ENCODE data around the gene ASCC1. TPM values are rescaled to one million over a fixed set of nuclear protein-coding genes. Genes with fewer than 3 reads are reported as not detected.

ASCC1 gene
- total RNA-seq, 2 donors from 2014 or later: 14.8 to 38.3 TPM

GRCh38 chr10:72134785-72135767 is 81.0 kb downstream of the ASCC1 start:
- 77% methylated on average over 10 of the region's 10 CpGs for WGBS
- intact Hi-C loops (cut with DNase I): loop anchor here (10.0 kb wide), 1 partner anchor 140 kb away; the partner anchor contains the start of gene DDIT4
- H3K27me3 ChIP-seq (replicated peaks; ENCODE audit: insufficient read depth): no peaks in the 10 kb centered on the region
- H3K4me1 ChIP-seq (replicated peaks): no peaks in the 10 kb centered on the region
- H3K4me3 ChIP-seq: no peak overlapping the region
- no peaks in the 10 kb centered on the region for H3K9me3 ChIP-seq
- H3K36me3 ChIP-seq: no peaks in the 10 kb centered on the region
- DNase-seq (ENCODE audit: low spot score): no peak
- TF ChIP-seq POLR2AphosphoS5 (IDR thresholded peaks at IDR 0.05) (no peak), POLR2A (IDR thresholded peaks at IDR 0.05) (no peak), CTCF (IDR thresholded peaks at IDR 0.05) (no peak)
- no peak overlapping the region for H3K27ac ChIP-seq

- Histone ChIP-seq H3K9me3 (no peaks in the 10 kb centered on the region), H3K4me3 (no peak overlapping the region), H3K27me3 (replicated peaks; ENCODE audit: insufficient read depth) (no peaks in the 10 kb centered on the region), H3K4me1 (replicated peaks) (no peaks in the 10 kb centered on the region), H3K27ac (no peak overlapping the region), H3K36me3 (no peaks in the 10 kb centered on the region)
- TF ChIP-seq POLR2AphosphoS5 (IDR thresholded peaks at IDR 0.05) (no peak), POLR2A (IDR thresholded peaks at IDR 0.05) (no peak)
- intact Hi-C loops (cut with DNase I): loop anchor here (10.0 kb wide), 1 partner anchor 141 kb away; the partner anchor contains the start of gene DDIT4
- DNase-seq (ENCODE audit: low spot score): no peak
These were observed 82.6 kb downstream of the ASCC1 start for GRCh38 chr10:72133517-72133916.

GRCh38 chr10:72132854-72133253 is 83.2 kb downstream of the ASCC1 start:
- no peaks in the 10 kb centered on the region for H3K4me1 ChIP-seq (replicated peaks)
- H3K36me3 ChIP-seq: no peaks in the 10 kb centered on the region
- intact Hi-C loops (cut with DNase I): loop anchor here (10.0 kb wide), 1 partner anchor 142 kb away; the partner anchor contains the start of gene DDIT4
- DNase-seq (ENCODE audit: low spot score): no peak
- H3K27me3 ChIP-seq (replicated peaks; ENCODE audit: insufficient read depth): no peaks in the 10 kb centered on the region
- no peak overlapping the region for H3K27ac ChIP-seq
- H3K9me3 ChIP-seq: no peaks in the 10 kb centered on the region
- TF ChIP-seq CTCF (IDR thresholded peaks at IDR 0.05): no peak
- no peak for TF ChIP-seq POLR2A (IDR thresholded peaks at IDR 0.05)
- TF ChIP-seq POLR2AphosphoS5 (IDR thresholded peaks at IDR 0.05): no peak
- 91% methylated on average over 4 of the region's 4 CpGs for WGBS
- H3K4me3 ChIP-seq: no peak overlapping the region

- H3K4me1 ChIP-seq (replicated peaks): no peaks in the 10 kb centered on the region
- WGBS: 91% methylated on average over 2 of the region's 2 CpGs
- no peaks in the 10 kb centered on the region for H3K36me3 ChIP-seq
- H3K27ac ChIP-seq: no peak overlapping the region
- no peaks in the 10 kb centered on the region for H3K27me3 ChIP-seq (replicated peaks; ENCODE audit: insufficient read depth)
- TF ChIP-seq POLR2AphosphoS5 (IDR thresholded peaks at IDR 0.05) (no peak), POLR2A (IDR thresholded peaks at IDR 0.05) (no peak), CTCF (IDR thresholded peaks at IDR 0.05) (no peak)
- H3K4me3 ChIP-seq: no peak overlapping the region
- no peak for DNase-seq (ENCODE audit: low spot score)
- intact Hi-C loops (cut with DNase I): loop anchor here (5.0 kb wide), 1 partner anchor 210 kb away; no protein-coding TSS in a partner anchor
- H3K9me3 ChIP-seq: no peaks in the 10 kb centered on the region
These were observed 88.5 kb downstream of the ASCC1 start for GRCh38 chr10:72127571-72127970.

- no peaks in the 10 kb centered on the region for H3K4me1 ChIP-seq (replicated peaks)
- no peaks in the 10 kb centered on the region for H3K27me3 ChIP-seq (replicated peaks; ENCODE audit: insufficient read depth)
- intact Hi-C loops (cut with DNase I): loop anchor here (5.0 kb wide), 1 partner anchor 210 kb away; no protein-coding TSS in a partner anchor
- H3K9me3 ChIP-seq: no peaks in the 10 kb centered on the region
- 93% methylated on average over 3 of the region's 3 CpGs for WGBS
- no peak overlapping the region for H3K4me3 ChIP-seq
- no peak for DNase-seq (ENCODE audit: low spot score)
- H3K27ac ChIP-seq: no peak overlapping the region
- no peaks in the 10 kb centered on the region for H3K36me3 ChIP-seq
- TF ChIP-seq POLR2A (IDR thresholded peaks at IDR 0.05): no peak
- TF ChIP-seq POLR2AphosphoS5 (IDR thresholded peaks at IDR 0.05): no peak
- TF ChIP-seq CTCF (IDR thresholded peaks at IDR 0.05): no peak
These were observed 89.2 kb downstream of the ASCC1 start for GRCh38 chr10:72126872-72127232.
